ENCODE measurements around the gene OR1J4.

GRCh38 chr9:122477346-122477745 is 41.6 kb upstream of the OR1J4 start:
- no peak for TF ChIP-seq JUN (CRISPR knock-in tag; IDR thresholded peaks at IDR 0.05)
- TF ChIP-seq CTCF (IDR thresholded peaks at IDR 0.05), result no peak
- no peak for TF ChIP-seq PREB (CRISPR knock-in tag; IDR thresholded peaks at IDR 0.05; ENCODE audit: borderline replicate concordance)
- TF ChIP-seq ATF3 (CRISPR knock-in tag; conservative IDR thresholded peaks at IDR 0.05), result no peak
- no peak for TF ChIP-seq NR3C1 (CRISPR knock-in tag; conservative IDR thresholded peaks at IDR 0.05; ENCODE audit: low read depth)
- no peak for TF ChIP-seq NFYB (CRISPR knock-in tag; conservative IDR thresholded peaks at IDR 0.05; ENCODE audit: low read depth)
